UCSD-AML1 (cell line): ENCODE data around the gene BOD1L1.
"Not testable (repeated sequence)": the region's sequence is repeated elsewhere in the genome, so short reads cannot be mapped to it uniquely, and the experiment has no call there.

Experiments
- DNase-seq: peaks from one replicate; lab custom pipeline; 2025; ENCODE audit not compliant: unreplicated experiment; lab: John Stamatoyannopoulos, UW

BOD1L1 gene

DNA sequence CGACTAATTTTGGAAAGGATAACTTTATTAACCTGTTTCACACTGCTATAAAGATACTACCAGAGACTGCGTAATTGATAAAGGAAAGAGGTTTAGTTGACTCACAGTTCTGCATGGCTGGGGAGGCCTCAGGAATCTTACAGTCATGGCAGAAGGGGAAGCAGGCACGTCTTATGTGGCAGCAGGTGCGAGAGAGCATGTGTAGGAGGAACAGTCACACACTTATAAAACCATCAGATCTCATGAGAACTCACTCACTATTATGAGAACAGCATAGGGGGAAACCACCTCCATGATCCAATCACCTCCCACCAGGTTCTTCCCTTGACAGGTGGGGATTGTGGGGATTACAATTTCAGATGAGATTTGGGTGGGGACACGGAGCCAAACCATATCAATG, 67.4 kb downstream of the BOD1L1 start:
- not testable (repeated sequence) for DNase-seq

DNA sequence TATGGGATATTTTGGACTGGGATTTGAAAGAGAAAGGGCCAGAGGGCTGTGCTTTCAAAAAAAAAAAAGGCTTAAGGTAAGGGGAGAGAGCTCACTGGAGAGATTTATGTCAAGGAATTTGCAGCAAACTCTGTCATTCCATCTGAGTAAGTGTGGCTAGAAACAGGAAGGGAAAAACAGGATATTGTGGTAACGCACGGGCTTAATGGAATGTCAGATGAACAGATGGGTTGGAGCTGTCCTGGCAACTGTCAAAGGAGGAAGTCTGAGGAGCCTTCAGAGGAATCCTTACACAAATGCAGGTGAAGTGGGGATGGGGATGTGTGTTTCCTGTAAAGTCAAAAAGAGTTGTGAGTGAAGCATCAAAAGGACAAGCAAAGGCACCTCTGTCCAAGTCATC, 68.1 kb downstream of the BOD1L1 start:
- no peak for DNase-seq

DNA sequence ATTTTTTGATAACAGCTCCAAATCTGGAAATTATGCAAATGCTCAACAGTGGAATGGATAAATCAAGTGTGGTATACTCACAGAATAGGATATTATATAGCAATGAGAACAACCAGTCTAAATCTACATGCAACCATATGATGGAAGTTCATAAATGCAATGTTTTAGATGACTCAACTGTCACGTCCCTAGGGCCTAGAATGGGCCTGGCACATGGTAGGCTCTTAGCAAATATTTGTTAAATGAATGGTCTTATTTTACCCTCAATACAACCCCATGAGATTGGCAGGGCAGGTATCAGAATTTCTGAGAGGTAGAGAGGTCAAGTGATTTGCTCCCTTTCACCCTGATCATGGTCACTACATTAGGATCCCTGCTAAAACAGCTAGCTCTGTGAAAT, 68.6 kb downstream of the BOD1L1 start:
- no peak for DNase-seq

DNA sequence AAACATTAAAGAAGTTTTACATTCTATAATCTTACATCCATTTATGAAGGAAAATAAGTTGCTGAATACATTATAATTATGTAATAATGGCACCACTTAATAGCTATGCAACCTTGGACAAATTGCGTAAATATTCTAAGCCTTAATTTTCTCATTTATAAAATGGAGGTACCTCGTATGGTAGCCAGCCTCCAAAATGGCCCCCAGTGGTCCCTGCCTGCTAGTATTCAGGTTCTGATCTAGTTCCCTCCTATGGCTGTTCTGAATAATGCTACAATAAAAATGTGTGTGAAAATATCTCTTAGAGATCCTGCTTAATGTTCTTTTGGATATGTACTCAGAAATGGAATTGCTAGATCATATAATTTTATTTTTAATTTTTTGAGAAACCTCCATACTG, 72.2 kb downstream of the BOD1L1 start:
- no peak for DNase-seq

DNA sequence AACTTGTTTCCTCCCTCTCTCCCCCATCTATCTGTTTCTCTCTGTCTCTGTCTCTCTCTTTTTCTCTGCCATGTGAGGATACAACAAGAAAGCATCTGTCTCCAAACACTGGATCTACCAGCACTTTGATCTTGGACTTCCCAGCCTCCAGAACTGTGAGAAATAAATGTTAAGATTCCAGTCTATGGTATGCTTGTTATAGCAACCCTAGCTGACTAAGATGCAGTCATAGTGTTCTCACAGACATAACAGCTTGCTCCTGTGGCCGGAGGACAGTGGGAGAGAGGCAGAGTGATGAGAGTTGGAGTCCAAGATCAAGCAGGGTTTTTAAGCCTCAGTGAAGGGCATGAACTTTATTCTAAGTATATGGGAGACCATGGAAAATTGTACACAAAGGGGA, 74.4 kb downstream of the BOD1L1 start:
- no peak for DNase-seq

DNA sequence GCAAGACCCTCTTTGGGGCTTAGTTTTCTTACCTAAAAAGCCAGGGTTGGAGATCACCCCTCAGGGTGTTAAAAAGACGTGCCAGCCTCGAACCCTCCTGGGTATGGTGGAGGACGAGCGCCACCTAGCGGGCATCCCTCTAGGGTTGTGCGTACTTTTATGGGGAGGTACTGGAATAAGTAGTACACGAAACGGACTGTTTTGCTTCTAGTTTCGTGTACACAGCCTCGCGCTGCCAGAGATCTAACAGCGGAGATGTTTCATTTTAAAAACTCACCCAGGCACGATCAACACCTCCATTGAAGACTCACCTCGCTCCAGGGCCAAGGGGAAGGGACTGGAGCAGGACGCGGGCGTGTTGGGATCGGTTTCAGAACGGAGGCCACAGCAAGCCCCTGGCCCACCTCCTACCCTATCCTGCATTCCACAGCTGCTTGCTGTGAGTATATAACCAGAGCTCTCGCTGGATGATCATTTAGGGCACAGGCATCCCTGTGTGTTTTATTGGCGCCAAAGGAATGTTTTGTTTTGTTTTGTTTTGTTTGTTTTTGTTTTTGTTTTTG, 78.5 kb downstream of the BOD1L1 start:
- peak; percentile 85 for DNase-seq

DNA sequence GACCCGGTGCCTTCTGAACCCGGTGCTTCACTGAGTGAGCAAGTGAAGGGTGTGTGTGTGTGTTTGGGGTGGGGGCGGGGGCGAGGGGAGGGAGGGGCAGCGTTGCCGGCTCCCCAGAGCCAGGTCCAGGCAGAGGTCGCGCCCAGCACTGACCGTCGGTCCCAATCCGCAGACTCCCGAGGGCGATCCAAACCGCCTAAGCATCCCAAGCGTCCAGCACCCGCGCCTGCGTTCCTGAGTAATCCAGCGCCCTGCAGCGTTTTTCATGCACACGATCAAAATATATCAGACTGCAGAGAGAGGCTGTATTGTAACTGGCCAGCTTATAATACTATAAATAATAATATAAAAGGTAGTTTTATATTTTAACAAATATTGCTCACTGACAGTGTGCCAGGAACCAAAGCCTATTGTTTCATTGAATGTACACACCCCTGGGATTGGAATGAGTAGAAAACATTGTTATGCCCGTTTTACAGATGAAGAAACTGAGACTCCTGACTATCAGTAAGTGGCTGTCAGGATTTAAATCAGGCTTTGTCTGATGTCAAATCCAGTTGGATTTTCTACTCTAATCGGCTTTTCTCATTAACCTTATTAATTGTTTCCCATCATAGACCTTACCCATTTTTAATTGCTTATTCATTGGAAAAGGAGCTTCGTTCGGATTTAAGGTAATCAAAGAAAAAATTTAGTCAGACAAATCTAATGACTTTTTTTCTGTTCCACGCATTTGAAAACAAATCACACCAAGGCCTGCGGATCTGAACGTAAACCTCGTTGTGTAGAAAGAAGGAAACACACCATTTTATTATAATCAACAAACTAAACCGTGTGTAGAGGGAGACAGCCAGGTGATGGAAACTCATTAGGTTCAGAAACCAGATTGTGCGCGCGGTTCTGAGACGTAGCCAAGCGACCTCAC, 79.2 kb downstream of the BOD1L1 start:
- DNase-seq = no peak

DNA sequence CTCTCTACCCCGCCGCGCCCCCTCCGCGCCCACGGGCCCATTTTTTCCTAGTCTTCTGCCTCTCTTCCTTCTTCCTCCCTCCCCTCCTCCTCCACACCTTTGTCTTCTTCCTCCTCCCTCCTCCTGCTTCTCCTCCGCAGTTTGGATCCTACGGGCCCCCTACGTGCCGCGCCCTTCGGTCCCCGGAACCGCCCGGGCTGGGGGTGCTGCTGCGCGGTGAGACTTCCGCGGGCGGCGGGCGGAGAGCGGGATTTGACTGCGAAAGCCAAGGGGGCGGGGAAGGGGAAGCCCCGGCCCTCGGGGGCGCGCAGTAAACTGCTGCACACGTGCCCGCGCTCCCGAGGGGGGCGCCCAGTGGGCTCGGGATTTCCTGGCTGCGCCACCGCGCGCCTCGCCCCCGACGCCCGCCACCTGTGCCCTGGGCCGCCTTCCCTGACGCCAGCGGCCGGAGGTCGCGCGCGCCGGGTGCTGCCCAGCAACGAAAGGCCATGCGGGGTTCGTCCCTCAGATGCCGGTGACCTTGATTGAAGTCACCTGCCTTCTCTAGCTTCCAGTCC, 80.0 kb downstream of the BOD1L1 start:
- no peak for DNase-seq

DNA sequence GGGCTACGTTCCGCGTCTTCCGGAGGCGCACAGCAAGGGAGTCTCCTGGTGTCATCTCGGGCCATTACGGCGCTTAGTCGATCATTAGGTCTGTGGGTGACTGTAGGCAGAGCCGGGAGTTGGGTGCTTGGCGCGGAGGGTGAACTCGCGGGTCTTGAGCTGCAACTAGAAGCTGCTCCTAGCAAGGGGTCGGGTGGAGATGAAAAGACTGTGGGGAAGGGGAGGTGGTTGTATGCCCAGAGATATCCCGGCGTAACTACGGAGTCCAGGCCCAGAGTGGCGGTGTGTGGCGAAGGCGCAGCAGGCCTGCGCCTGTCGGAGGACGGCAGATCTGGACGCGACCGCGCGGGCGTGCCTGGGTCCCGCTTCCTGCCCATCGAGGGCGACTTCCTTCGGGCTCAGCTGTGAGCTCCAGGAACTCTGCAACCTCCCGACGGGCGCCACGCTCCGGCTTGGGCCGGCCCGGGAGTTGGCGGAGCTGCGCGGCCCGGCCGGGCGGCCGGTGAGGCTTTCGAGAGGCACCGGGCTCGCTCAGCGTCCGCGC, 80.5 kb downstream of the BOD1L1 start:
- DNase-seq = peak; percentile 54

DNA sequence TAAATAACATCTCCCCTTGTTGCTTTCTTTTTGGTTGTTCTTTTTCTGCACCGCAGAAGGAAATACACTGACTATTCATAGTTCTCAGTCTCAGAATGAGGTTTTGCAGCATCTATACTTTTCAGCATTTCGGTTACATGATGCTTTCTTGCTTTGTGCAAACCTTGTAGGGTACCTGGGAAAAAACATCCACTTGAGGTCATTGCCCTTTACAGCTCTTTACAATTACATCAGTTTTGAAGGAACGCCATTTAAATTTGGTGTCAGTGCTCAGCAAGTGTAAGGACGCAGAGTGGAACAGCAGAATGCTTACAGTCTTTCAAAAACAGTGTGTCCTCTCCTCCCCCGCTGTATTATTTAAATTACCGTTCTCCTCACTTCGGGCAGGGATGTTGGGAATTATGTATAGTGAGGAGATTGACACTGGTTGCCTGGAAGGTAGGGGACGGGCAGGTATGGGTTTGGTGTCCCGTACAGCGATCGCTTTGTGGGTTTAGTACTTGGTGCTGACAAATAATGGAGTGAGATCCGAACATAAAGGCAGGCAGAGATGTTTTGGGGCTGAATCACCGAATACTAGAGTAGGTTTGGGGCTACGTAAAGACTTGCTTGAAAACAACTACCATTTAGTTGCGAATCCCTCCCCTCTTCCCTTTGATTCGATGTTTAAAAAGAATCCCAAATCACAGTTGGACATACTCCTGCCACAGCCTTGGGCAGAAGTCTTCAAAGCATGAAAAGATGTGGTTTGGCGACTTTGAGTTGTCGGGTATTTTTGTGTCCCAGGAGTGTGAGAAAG, 81.2 kb downstream of the BOD1L1 start:
- no peak for DNase-seq

DNA sequence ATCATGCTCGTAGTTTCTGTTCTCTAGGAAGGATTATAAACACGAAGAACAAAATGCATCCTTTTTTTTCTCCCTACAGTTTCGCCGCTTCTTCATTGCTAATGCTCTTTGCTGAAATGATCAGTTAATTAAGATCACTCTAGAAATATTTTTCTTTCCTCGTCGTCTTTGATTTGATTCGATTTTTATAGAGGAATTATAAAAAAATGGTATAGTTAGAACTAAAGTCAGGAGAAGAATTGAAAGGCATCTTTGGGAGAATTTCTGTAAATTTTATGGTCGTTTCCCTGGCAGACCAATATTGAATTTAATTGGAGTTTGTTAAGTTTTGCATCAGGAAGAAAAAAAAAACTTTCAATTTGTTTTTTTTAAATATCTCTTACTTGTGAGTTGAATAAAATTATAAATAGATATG, 82.1 kb downstream of the BOD1L1 start:
- DNase-seq = no peak

DNA sequence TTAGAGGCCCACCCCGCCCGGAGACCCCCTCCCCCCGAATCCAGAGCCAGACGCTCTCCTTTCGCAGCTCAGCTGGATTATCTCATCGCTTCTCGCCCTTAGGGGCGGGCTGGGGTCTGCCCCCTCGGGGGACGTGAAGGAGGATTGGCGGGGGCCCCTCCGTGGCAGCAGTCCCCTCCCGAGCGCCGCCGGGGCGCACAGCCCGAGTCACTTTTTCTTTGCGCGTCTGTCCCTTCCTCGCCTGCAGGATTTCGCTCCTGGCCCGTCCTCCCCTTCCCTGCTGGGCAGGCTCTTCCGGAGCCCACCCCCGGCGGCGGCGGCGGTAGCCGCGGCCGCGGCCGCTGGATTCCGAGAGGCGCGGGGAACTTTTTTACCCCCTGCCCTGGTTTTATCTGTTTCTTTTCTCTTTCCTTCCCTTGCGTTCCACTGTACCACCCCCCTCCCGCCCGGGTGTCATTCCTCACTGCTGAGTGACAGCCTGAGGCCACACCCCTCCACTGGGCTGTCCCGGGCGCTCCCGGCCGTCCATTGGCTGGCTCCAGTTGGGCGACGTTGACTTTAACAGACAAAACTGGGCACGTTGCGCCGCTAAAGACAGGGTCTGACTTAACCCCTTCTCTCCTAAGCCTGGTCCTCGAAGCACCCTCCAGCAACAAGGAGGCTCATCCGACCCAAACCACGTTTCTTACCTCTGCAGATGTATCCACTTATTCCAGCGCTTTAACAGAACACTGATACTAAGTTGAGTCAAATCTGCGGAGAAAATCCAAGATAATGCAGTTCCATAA, 82.7 kb downstream of the BOD1L1 start:
- DNase-seq = peak; percentile 24

DNA sequence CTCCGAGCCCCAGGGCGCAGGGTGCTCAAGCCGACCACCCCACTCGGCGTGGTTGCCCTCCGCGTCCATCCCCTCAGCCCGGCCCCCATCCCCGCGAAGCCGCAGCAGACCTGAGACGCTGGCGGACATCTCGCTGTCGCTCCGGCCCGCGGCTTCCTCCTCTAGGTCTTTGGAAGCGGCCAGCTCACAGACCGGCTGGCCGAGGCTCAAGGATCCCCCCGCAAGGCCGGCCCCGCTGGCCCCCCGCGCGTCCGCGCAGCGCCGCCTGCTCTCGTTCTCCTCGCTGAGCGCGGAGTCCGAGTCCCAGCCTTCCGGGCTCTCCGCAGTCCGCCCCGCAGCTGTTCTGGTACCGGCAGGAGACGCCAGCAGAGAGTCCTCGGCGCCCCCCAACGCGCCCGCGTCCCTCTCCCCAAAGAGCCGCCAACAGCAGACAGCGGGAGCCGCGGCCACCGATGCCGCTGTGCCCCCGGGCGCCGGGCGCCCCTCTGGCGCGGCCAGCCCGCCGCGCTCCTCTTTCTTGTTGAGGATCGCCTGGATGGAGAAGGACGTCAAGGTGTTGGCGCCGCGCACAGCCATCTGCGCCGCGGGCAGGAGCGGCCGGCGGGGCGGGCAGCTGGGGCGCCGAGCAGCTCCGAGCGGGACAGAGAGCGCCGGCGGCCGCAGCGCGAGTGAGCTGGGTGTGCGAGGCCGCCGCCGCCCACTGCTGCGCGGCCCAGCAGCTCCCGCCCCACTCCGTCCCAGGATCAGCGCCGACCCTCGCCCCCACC, 83.5 kb downstream of the BOD1L1 start, which contains the start of gene NKX3-2:
Gene NKX3-2 (minus strand): TSS at position 670 of the 767 bp plus-strand sequence. CDS start 94 bp downstream, at position 576.
- DNase-seq = no peak

DNA sequence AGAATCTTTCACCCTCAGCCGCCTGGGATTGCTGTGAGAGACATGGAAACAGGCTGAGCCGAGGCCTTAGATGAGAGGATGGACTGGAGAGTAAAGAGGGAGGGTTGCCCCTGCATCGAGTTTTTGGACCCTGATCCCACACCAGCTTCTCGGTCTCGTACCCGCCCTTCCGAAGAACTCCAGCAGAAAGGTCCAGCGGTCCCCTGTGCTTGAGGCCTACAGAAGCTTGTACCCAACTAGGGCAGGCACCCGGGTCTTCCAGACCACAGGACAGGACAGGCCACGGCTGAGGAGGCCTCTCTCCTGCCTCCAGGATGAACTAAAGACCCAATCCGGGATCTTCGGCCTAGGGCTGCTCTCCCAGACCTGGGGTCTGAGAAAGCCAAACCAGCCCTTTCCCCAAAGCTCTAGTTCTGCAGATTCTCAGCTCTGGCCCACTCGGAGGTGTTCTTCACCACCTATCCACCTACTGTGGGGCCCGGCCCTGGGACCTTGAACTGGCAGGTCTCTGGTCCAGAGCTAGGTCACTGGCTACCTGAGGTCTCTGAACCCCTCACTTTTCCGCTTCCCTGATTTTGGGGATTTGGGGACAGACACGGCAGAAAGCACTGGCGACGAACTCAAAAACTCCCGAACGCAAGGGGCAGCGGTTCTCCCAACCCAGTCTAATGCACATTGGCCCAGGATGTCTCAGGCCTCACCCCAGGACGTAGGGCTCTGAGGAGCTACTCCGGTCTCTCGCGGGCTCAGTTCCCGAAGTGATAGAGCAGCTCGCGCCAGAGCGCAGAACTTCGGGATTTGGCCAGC, 84.3 kb downstream of the BOD1L1 start:
- no peak for DNase-seq

DNA sequence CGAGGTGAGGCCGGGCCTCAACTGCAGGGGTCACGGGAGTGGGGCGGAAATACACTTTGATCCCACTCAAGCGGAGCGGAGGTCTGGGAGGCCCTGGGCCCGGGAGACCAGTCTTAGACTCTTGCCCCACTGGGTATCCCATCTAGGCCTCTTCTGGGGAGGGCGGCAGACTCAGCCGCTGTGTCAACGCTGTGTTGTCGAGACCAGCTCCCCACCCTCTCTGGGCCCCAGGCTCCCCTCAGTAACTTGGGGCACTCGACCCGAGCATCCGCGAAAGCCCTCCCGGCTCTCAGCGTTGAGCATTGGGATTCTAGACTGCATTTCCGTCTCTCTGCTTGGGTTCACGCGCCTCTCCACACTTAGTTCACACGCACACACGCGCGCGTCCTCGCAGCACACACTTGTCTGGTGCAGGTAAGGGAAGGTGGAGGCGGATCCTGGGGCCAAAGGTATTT, 84.9 kb downstream of the BOD1L1 start:
- DNase-seq = no peak

DNA sequence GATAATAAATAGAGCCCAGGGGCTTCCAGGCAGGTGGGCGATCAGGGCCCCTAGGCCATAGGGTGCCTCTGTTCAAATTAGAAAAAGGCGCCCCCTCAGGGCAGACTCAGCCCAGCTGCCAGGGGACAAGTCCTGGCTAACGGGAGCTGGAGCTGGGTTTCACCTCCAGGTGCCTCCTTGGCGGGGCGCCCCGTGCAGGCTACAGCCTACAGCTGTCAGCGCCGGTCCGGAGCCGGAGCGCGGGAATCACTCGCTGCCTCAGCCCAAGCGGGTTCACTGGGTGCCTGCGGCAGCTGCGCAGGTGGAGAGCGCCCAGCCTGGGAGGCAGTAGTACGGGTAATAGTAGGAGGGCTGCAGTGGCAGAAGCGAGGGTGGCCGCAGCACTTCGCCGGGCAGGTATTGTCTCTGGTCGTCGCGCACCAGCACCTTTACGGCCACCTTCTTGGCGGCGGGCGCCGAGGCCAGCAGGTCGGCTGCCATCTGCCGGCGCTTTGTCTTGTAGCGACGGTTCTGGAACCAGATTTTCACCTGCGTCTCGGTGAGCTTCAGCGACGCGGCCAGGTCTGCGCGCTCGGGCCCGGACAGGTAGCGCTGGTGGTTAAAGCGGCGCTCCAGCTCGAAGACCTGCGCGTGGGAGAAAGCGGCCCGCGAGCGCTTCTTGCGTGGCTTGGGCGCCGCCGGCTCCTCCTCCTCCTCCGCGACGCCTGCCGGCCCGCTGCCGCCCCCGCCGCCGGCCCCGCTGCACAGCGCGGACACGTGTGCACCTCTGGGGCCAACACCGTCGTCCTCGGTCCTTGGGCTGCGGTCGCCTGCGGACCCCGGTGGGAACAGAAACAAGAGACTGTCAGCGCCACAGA, 85.6 kb downstream of the BOD1L1 start:
- DNase-seq = no peak

DNA sequence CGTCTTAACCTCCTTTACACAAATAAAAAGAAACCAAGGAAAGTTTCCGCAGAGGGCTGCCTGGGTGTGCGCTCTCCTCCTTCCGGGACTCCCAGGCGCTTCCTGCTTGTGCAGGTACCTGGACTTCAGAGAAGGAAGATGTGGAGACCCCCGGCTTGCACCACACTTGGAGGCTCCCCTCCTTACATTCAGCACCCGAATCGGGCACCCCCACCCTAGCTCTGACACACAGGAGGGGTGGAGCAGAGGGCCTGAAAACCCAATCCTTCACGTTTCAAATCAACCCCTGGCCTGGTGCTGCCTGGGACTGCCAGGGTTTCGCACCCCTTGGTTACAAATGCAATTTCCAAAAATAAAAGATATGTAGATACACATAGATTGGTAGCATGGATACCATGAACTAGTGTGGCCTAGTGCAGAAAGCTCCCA, 86.3 kb downstream of the BOD1L1 start:
- no peak for DNase-seq
